Right ventricle myocardium inferior (tissue), 1 donor: Measurements from ENCODE around the gene VEPH1. TPM values are rescaled to one million over a fixed set of nuclear protein-coding genes. Genes with fewer than 3 reads are reported as not detected.
A peak's percentile ranks its signal among the peaks of the same experiment; 100 is the strongest.

ENCODE experiments used
- ATAC-seq: fragments of 200-7000 bp; cut with Tn5 transposase; one replicate; pipeline ENCODE4 v1.9.1; 2020; ENCODE audit warnings: mild to moderate bottlenecking, moderate library complexity
- DNase-seq: peaks from one replicate; pipeline ENCODE4 v3.0.0; 2021; ENCODE audit errors: missing footprints
- intact Hi-C: fragments of 100-400 bp; cut with DNase I; formaldehyde crosslinking; loops from one replicate; pipeline ENCODE4 v1.11.0; 2022
- total RNA-seq: library from RNA; stranded (reverse); fragmentation: NEBNext Ultra II Directional; extraction: Animal tissue kit (Norgen Biotek cat#: 25700); gene quantifications from one replicate; pipeline ENCODE4 v1.2.1, GENCODE V29; 2021
- donor health status: DM: no; HTN: yes; CAD: no; lungs with severe emphysema.

Gene VEPH1
- total RNA-seq, 1 donor from 2014 or later, result 0.41 TPM

DNA sequence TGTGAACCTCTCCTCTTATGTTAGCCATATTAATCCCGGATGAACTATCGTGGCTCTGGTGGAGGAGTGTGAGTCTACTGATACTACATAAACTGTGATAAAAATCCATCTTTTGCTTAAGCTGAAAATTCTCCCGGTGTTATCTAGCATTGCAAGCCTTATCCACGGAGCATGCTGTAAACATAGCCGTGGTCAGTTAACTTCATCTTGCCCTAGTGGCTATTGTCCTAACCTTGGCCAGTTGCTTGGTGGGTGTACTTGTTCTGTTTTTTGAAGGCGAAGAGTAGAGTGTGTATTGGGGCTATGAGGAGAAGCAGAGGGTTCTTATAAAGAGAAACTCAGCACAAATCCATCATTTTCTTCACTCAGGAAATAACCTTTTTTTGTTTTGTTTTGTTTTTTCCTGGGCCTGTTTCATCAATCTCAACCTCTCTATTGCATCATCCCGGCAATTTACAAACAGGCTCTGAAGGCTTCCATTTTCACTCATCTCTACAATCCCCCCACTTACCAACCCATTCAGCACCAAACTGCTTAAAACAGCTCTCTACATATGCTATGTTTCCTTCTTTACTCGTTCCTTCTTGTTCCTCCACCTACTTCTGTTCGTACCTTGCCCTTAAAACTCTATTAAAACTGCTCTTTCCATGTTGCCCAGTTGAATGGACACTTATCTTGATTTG, 202.1 kb downstream of the VEPH1 start:
- intact Hi-C loops, result no loop called here
- ATAC-seq (no peak), DNase-seq (no peak)

DNA sequence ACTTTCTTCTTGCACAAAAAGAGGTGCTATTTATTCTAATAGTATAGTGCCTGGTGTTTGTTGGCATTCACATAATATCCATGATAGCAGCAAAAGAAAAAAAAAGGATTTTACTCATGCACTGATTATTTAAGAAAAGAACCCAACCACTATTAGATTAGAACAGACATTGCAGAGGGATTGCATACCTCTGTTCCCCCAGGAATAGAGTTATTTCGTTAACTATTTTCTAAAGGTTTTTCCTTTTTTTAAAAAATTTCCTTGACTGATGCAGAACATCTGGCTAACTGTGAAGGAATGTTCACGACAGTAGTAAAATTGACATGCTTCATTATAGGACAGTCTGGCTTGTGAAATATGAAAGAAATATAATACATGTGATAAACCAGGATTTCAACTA, 203.1 kb downstream of the VEPH1 start:
- ATAC-seq (no peak), DNase-seq (no peak)
- intact Hi-C loops, result no loop called here

DNA sequence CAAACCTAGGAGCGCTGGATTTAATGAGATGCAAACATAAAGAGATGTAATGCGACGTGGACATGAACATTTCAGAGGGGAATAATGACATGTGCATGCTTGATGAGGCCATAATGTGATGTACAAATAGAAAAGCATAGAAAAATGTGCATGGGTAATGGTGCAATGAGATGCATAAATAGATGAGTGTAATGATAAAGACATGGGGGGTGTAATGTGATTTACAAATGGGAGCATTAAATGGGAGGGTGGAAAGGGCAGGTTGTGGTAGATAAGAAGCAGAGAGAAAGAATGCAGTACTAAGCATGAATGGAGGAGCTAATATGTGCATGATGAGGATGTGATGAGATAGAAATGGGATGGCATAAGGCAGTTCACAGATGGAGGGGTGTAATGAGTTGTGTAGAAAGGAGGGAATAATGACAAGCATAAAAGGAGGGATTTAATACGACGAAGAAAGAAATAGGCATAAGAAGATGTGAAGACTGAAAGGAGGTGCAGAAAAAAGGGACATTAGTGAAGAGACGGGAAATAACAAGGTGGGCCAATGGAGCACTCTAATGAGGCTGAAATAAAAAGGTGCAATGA, 205.8 kb downstream of the VEPH1 start:
- DNase-seq (no peak), ATAC-seq (no peak)
- intact Hi-C loops, result loop anchor here (10.0 kb wide), 1 partner anchor 93 kb away; no protein-coding TSS in a partner anchor

DNA sequence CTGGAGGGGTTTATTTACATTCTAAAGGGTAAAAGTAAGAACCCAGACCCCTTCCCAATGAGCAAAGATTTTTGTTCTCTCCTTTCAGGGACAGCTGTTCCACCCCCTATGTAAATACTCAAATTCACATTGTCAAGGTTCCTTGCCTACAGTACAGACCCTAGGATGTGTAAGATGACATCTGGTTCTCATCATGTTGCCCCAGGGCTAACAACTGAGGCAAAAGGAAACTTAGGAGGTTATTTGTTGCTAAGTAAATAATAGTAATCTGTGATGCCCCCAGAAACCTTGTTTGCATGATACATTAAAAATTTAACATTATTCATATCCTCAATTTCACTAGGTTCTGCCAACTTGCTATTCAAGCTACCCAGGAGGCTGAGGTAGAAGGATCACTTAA, 208.3 kb downstream of the VEPH1 start:
- ATAC-seq (no peak), DNase-seq (no peak)
- intact Hi-C loops, result loop anchor here (10.0 kb wide), 1 partner anchor 90 kb away; no protein-coding TSS in a partner anchor

DNA sequence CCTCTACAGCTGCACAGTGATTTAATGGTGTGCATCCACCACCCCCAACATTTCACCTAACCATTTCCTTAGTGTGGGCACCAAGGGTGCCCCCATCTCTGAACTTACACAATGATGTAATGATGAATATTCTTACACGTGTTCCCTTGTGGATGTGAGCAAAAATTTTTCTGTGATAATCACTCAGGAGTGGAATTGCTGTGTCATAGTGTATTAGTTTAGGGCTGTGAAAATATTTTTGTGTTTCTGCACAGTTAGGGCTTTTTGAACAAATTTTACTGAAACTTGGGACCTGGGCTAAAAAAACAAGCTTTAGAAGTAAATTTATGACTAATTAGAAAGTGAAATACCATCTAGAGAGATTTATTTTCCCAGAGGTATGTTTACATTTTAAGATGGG, 208.7 kb downstream of the VEPH1 start:
- intact Hi-C loops, result loop anchor here (10.0 kb wide), 1 partner anchor 90 kb away; no protein-coding TSS in a partner anchor
- DNase-seq (no peak), ATAC-seq (no peak)

DNA sequence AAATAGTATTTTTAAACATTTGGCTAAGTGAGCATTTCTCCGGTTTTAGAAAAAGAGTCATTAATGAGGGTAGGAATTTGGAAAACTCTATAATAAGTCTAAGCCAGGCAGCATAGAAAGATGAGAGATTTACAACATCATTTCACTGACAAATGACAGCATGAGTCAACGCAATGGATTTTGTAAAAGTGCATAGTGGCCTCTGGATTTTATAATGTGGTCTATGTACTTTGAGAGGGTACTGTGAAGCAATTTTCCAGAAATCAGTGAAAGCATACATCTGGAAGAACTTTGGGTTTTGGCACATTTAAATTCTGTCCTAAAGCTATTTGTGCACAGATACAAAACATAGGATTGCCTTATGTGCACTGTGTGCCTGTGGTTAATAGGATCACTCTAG, 212.4 kb downstream of the VEPH1 start:
- ATAC-seq (no peak), DNase-seq (no peak)
- intact Hi-C loops, result loop anchor here (10.0 kb wide), 1 partner anchor 86 kb away; no protein-coding TSS in a partner anchor

DNA sequence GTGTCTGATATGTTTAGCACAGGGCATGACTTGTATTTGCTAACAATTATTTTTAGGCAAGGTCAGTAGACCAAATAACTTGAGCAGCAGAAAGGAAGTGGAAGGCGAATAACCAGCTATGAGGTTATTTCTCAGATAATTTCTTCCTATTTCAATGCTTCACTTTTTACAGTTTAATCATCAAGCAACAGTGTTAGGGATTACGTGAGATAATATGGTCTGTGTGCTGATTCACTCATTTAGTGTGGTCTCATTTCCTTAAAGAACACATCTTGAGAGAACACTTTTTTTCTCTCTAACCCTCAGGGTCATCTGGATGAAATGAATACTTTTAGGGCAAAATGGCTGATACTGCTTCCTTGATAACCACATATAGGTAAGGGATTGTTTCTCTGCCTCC, 217.2 kb downstream of the VEPH1 start:
- intact Hi-C loops, result no loop called here
- ATAC-seq, result no peak
- no peak for DNase-seq

DNA sequence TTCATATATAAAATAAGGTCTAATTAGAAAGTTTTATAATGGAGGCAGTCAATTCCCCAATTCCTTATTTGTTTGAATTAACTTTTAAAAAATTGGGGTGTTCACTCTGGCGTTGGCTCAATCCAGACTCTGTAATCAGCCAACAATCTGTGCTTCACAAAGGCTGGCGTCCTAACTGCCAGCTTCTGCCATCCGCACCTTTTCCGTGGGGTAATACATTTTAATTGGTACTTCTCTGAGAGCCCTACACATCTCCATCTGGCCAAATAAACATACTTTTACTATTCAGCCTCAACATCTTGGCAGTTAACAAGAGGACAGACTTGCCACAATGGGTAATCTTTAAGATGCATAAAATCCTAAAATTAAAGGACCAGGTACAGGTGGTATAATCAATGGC, 218.1 kb downstream of the VEPH1 start:
- ATAC-seq (no peak), DNase-seq (no peak)
- intact Hi-C loops, result no loop called here

DNA sequence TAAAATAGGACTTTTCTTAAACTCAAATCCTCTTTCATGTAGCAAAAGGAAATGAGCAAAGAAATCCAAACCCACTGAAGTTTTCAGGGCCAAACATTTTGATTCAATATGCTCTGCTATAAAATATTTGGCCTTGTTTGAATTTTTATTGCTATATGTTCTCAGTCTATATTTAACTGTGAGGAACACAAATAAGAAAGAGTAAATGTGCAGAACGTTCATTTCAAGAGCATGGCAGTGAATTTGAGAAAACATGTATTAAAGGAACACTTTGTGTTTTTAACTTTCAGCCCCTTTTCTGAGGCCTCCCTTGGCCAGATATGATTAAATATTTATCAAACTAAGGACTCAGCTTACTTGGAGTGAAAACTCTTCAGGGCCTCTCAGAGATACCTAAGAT, 218.5 kb downstream of the VEPH1 start:
- ATAC-seq (no peak), DNase-seq (no peak)
- intact Hi-C loops, result no loop called here

DNA sequence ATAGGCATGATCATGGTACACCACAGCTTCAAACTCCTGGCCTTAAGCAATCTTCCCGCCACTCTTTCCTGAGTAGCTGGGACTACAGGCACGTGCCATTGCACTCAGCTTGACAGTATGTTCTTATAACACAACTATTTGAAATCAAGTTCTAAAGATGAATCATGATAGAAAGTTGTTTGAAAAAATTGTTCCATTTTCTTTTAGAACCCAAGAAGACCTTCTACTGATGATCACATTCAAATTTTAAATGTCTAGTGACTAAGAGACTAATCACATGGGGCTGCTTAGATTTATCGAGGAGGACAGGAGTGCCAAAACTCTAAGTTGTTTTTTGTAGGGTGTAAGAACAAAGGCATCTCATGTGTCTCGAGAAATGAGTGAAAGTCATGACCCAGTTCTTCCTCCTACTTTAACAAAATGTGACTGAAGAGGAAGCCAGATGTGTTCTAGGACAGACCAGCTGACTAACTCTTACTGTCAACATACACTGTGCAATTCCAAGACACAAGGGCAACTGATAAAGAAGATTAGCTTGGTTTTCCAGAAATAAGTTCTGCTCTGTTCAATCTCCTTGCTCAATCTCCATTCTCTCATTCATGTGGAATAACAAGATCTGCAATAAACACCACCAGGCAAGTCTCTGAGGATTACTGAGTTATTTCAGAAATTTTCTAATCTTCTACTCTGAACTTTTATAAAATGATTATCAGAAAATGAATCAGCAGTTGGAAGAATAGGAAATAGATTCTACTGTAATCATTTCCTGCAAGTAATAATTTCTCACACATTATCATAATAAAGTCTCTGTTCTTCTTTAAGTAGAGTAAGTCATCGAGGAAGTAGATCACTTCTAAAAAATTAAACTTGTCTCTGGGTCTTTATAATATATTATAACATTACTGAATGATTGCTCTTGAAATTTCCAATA, 220.7 kb downstream of the VEPH1 start:
- DNase-seq (no peak), ATAC-seq (peak; percentile 94)
- intact Hi-C loops, result no loop called here

DNA sequence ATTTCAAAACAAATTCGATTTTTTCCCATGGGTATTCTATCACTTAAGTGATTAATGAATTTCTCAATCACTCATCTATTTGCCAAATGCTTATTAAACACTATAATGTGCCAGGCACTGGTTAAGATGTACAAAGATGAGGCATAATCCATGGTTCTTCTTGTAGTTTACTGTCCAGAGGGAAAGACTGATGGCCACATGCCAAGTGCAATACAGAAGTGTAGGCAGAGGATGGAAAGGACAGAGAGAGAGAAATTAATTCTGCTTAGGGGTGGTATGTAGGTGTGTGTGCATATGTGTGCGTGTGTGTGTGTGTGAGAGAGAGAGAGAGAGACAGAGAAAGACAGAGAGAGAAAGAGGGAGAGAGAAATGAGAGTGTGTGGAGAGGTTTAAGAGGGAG, 222.4 kb downstream of the VEPH1 start:
- ATAC-seq (no peak), DNase-seq (no peak)
- intact Hi-C loops, result no loop called here

DNA sequence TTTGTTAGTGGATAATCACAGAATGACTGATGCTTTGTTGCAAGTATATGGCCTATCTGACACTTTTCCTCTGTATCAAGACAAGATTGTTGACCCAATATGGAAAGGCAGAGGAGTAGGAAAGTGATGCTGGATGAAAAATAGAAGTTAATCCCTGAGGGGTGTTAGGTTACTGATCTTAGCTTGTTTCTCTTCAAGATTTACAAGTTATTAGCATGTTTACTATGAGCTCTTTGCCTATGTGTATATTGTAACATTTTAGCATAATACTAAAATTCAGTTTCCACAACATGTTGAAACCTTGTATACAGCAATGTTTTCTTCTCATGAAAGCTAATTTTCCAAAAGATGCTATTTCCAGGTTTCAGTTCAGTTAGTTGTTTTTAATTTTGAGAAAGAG, 222.9 kb downstream of the VEPH1 start:
- intact Hi-C loops, result no loop called here
- ATAC-seq (no peak), DNase-seq (no peak)

DNA sequence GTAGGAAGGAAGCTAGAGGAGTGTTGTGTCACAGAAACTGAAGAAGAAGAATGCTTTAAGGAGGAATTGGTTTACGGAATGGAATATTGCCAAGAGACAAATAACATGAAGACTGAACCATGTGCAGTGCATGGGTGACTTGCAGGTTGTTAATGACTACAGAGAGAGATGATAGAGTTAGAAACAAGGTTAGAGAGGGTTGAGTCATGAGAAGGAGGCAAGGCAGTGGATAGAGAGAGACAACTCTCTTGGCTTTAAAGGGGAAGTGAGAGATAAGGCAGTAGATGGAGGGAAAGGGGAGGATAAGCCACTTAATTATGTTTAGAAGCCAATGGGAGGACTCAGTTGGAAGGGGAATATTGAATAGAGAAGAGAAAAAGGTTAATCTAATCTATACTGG, 224.0 kb downstream of the VEPH1 start:
- intact Hi-C loops, result no loop called here
- no peak for DNase-seq
- no peak for ATAC-seq

DNA sequence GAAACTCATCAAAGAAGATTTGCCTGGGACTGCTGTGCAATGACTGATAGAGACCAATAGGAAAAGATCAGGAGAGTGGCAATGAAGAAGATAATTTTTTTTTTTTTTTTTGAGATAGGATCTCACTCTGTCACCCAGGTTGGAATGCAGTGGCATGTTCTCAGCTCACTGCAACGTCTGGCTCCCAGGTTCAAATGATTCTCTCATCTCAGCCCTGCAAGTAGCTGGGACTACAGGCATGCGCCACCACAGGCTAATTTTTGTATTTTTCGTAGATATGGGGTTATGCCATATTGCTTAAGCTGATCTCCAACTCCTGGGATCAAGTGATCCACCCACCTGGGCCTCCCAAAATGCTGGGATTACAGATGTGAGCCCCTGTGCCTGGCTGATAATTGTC, 226.4 kb downstream of the VEPH1 start:
- intact Hi-C loops, result no loop called here
- ATAC-seq (no peak), DNase-seq (no peak)

DNA sequence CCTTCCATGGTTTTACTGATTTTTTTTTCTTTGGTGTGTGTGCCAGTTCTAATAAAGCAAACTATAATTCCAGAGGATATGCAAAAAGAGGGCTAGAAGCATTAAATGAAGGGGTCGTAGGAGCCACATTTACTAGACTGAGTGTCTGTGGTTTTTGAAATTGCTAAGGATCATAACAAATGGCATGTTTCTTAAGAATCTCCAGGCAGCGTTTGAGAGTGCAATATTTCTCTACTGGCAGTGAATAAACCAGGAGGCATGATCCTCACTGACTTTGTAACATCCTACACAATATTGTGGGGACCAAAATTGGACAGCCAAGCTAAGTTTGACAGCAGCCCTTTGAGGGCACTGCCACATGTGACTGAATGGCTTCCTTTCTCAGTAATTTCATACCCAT, 227.4 kb downstream of the VEPH1 start:
- intact Hi-C loops, result no loop called here
- no peak for DNase-seq
- no peak for ATAC-seq

DNA sequence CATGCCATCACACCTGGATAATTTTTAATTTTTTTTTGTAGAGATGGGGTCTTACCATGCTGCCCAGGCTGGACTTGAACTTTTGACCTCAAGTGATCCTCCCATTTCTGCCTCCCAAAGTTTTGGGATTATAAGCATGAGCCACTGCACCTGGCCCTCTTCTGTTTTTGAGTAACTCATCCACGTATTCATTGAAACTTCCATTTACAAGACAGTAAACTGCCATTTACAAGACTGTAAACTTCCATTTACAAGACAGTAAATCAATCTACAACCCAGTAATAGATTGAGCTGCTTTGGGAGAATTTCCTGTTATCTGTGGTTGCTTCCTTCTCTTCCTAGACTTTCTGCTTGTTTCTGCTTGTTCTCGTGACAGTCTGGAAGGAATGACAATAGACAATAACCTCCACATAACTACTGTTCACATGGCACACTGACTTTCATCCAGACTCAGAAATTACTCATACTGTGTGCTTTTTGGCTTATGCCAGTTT, 228.5 kb downstream of the VEPH1 start:
- DNase-seq (no peak), ATAC-seq (no peak)
- intact Hi-C loops, result no loop called here

DNA sequence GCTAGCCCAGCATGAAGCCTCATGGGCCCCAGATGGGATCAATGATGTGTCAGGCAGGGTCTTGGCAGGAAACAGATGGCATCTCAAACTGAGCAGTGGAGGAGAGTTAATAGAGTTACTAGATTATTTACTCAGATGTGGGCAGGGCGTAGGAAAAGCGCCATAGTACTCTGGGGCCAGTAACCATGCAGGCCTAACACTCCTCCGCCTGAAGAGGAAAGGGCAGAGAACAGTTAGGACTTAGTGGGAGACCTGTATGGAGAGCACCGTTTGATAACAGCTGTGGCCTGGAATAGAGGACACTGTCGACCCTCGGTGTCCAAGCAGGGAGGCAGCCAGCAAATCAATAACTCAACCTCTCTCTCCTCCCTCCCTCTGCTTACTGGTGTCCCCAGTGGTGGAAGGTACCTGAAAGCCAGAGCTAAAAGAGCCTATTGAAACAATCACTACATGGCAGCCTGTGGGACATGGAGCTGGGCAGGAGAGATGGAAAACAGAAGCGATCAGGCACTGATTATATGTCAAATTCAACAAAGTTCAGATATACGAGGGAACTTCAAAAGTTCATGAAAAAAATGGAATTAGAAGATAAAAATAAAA, 231.8 kb downstream of the VEPH1 start:
- intact Hi-C loops, result no loop called here
- DNase-seq, result no peak
- ATAC-seq, result no peak

DNA sequence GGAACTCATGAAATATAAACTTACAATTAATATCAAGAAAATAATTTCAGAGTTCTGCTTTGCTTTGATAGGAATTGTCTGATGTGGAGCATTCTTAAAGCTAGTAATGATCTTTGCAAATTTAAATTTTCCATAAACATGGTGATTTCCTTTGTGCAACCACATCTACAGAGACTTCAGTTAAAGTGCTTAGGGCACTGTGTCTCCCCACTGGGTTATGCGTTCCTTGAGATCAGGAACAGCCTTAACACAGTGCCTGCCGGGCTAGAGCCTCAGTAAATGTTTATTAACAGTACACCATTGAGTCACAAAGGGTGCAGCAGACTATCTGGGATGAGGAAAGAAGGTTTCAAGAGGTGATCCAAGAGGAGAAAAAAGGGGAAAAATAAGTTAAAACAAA, 235.2 kb downstream of the VEPH1 start:
- intact Hi-C loops, result no loop called here
- no peak for ATAC-seq
- DNase-seq, result no peak

DNA sequence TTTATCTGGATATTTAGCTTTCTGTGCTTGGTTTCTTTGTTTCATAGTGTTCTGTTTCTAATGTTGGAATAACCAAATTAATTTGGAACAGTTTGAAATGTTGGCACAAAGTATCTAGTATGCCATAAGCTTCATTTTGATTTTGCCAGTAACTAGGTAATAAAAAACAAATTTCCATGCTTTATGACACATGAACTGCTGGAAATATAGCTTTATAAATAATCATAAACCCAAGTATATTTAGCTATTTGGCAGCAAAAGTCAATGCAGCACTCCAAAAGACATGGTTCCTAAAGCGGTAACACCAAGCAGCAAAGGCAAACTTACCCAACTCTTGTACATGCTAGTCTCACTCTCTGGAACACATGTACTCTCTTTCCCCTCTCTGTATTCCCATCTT, 237.3 kb downstream of the VEPH1 start:
- ATAC-seq (no peak), DNase-seq (no peak)
- intact Hi-C loops, result no loop called here
